ENCODE data around the gene SMCO4. TPM values are rescaled to one million over a fixed set of nuclear protein-coding genes. Genes with fewer than 3 reads are reported as not detected.

Gene SMCO4
- total RNA-seq, 1 experiment from 2014 or later = 23.0 TPM

GRCh38 chr11:93573184-93573583 lies 30.0 kb upstream of the SMCO4 start:
- Histone ChIP-seq H3K36me3 (ENCODE audit: low read depth) (no peaks in the 10 kb centered on the region), H3K9me3 (ENCODE audit: insufficient read depth, low read depth) (no peaks in the 10 kb centered on the region), H3K27ac (no peak overlapping the region), H2AFZ (no peak overlapping the region), H3K4me1 (replicated peaks; ENCODE audit: insufficient read depth) (0 out of 2 replicates have a peak, but pooled peaks cover 10% of the 10 kb centered on the region), H3K27me3 (ENCODE audit: insufficient read depth, low read depth) (no peaks in the 10 kb centered on the region), H4K20me1 (ENCODE audit: insufficient read depth) (no peaks in the 10 kb centered on the region), H3F3A (ENCODE audit: insufficient read depth, low read depth) (no peaks in the 10 kb centered on the region), H3K79me2 (ENCODE audit: low read depth) (no peaks in the 10 kb centered on the region), H3K4me2 (no peak overlapping the region), H3K9me2 (ENCODE audit: insufficient read depth) (no peaks in the 10 kb centered on the region), H3K4me3 (no peak overlapping the region)
- intact Hi-C loops (cut with micrococcal nuclease; ENCODE audit: unreplicated experiment) = no loop called here
- ChIA-PET POLR2A (ENCODE audit: unreplicated experiment) (no interaction called here), CTCF (no interaction called here)
- no peak for TF ChIP-seq CTCF (conservative IDR thresholded peaks at IDR 0.05)
- no peak for TF ChIP-seq EZH2 (IDR thresholded peaks at IDR 0.05; ENCODE audit: low read depth)
- DNase-seq = no peak
- BruUV-seq (replicated peaks) = no TSS peak

- Histone ChIP-seq H3K36me3 (ENCODE audit: low read depth) (no peaks in the 10 kb centered on the region), H3K79me2 (ENCODE audit: low read depth) (no peaks in the 10 kb centered on the region), H3K4me1 (replicated peaks; ENCODE audit: insufficient read depth) (0 out of 2 replicates have a peak, but pooled peaks cover 10% of the 10 kb centered on the region), H3F3A (ENCODE audit: insufficient read depth, low read depth) (no peaks in the 10 kb centered on the region), H3K4me3 (no peak overlapping the region), H2AFZ (no peak overlapping the region), H3K4me2 (no peak overlapping the region), H3K9me3 (ENCODE audit: insufficient read depth, low read depth) (no peaks in the 10 kb centered on the region), H3K27me3 (ENCODE audit: insufficient read depth, low read depth) (no peaks in the 10 kb centered on the region), H4K20me1 (ENCODE audit: insufficient read depth) (no peaks in the 10 kb centered on the region), H3K27ac (no peak overlapping the region), H3K9me2 (ENCODE audit: insufficient read depth) (no peaks in the 10 kb centered on the region)
- POLR2A ChIA-PET (ENCODE audit: unreplicated experiment) = no interaction called here
- DNase-seq = no peak
- no TSS peak for BruUV-seq (replicated peaks)
- TF ChIP-seq EZH2 (IDR thresholded peaks at IDR 0.05; ENCODE audit: low read depth) = no peak
- TF ChIP-seq CTCF (conservative IDR thresholded peaks at IDR 0.05) = no peak
- intact Hi-C loops (cut with micrococcal nuclease; ENCODE audit: unreplicated experiment) = no loop called here
- CTCF ChIA-PET = no interaction called here
These were observed 29.4 kb upstream of the SMCO4 start for GRCh38 chr11:93572621-93573020.

DNA sequence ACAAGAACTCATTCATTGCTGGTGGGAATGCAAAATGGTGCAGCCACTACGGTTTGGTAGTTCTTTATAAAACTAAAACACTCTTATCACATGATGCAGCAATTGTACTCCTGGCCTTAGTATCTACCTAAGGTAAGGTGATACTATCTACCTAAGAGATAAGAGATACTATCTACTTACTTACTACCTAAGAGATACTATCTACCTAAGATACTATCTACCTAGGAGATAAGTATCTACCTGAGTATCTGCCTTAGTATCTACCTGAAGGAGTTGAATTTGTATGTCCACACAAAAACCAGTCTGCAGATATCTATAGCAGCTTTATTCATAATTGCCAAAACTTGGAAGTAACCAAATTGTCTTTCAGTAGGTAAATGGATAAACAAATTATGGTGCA lies 29.0 kb upstream of the SMCO4 start:
- H3F3A ChIP-seq (ENCODE audit: insufficient read depth, low read depth) = no peaks in the 10 kb centered on the region
- no peaks in the 10 kb centered on the region for H3K79me2 ChIP-seq (ENCODE audit: low read depth)
- TF ChIP-seq CTCF (conservative IDR thresholded peaks at IDR 0.05) (no peak), EZH2 (IDR thresholded peaks at IDR 0.05; ENCODE audit: low read depth) (no peak)
- no peak overlapping the region for H2AFZ ChIP-seq
- H3K4me2 ChIP-seq = no peak overlapping the region
- DNase-seq = no peak
- H3K4me3 ChIP-seq = no peak overlapping the region
- H4K20me1 ChIP-seq (ENCODE audit: insufficient read depth) = no peaks in the 10 kb centered on the region
- no peak overlapping the region for H3K27ac ChIP-seq
- ChIA-PET CTCF (no interaction called here), POLR2A (ENCODE audit: unreplicated experiment) (no interaction called here)
- no peaks in the 10 kb centered on the region for H3K27me3 ChIP-seq (ENCODE audit: insufficient read depth, low read depth)
- H3K9me3 ChIP-seq (ENCODE audit: insufficient read depth, low read depth) = no peaks in the 10 kb centered on the region
- BruUV-seq (replicated peaks) = no TSS peak
- no peaks in the 10 kb centered on the region for H3K9me2 ChIP-seq (ENCODE audit: insufficient read depth)
- 0 out of 2 replicates have a peak, but pooled peaks cover 10% of the 10 kb centered on the region for H3K4me1 ChIP-seq (replicated peaks; ENCODE audit: insufficient read depth)
- intact Hi-C loops (cut with micrococcal nuclease; ENCODE audit: unreplicated experiment) = no loop called here
- no peaks in the 10 kb centered on the region for H3K36me3 ChIP-seq (ENCODE audit: low read depth)
